Stimulated activated naive CD8-positive, alpha-beta T cell treated with anti-CD3 and anti-CD28 coated beads, Interleukin-15, Interleukin-2, amounts not matched to agents 100 ng/mL and 50 ng/mL, for 24 hours (primary cell): ENCODE data around the gene RYR3.

Experiments
- H3K27ac Mint-ChIP-seq: one replicate; pipeline ENCODE4 v1.8.0; 2021; ENCODE audit warnings: mild to moderate bottlenecking, mixed read lengths
- H3K27me3 Mint-ChIP-seq: one replicate; pipeline ENCODE4 v1.8.0; 2021; ENCODE audit warnings: mixed read lengths
- H3K36me3 Mint-ChIP-seq: one replicate; pipeline ENCODE4 v1.8.0; 2021; ENCODE audit warnings: low read depth, mixed read lengths
- H3K4me1 Mint-ChIP-seq: one replicate; pipeline ENCODE4 v1.8.0; 2021; ENCODE audit warnings: low read depth, mixed read lengths
- H3K4me3 Mint-ChIP-seq: one replicate; pipeline ENCODE4 v1.8.0; 2021; ENCODE audit warnings: mild to moderate bottlenecking, mixed read lengths
- H3K9me3 Mint-ChIP-seq: one replicate; pipeline ENCODE4 v1.8.0; 2021; ENCODE audit warnings: mixed read lengths

Gene RYR3

GRCh38 chr15:33830351-33830750, 519.6 kb downstream of the RYR3 start:
- Mint-ChIP-seq H3K27me3 (peaks cover 12% of the 10 kb centered on the region), H3K4me1 (no peaks in the 10 kb centered on the region), H3K27ac (no peak overlapping the region), H3K9me3 (no peaks in the 10 kb centered on the region), H3K4me3 (no peak overlapping the region), H3K36me3 (no peaks in the 10 kb centered on the region)

GRCh38 chr15:33831646-33832045, 520.9 kb downstream of the RYR3 start:
- no peaks in the 10 kb centered on the region for H3K36me3 Mint-ChIP-seq
- no peaks in the 10 kb centered on the region for H3K4me1 Mint-ChIP-seq
- H3K27me3 Mint-ChIP-seq, result peaks cover 5% of the 10 kb centered on the region
- H3K9me3 Mint-ChIP-seq, result no peaks in the 10 kb centered on the region
- no peak overlapping the region for H3K4me3 Mint-ChIP-seq
- no peak overlapping the region for H3K27ac Mint-ChIP-seq

- no peaks in the 10 kb centered on the region for H3K4me1 Mint-ChIP-seq
- H3K9me3 Mint-ChIP-seq, result no peaks in the 10 kb centered on the region
- H3K27me3 Mint-ChIP-seq, result peaks cover 9% of the 10 kb centered on the region
- H3K27ac Mint-ChIP-seq, result no peak overlapping the region
- H3K36me3 Mint-ChIP-seq, result no peaks in the 10 kb centered on the region
- no peak overlapping the region for H3K4me3 Mint-ChIP-seq
Observed at GRCh38 chr15:33834892-33835743, 524.4 kb downstream of the RYR3 start.

GRCh38 chr15:33837294-33837693, 526.5 kb downstream of the RYR3 start:
- Mint-ChIP-seq H3K27ac (no peak overlapping the region), H3K36me3 (no peaks in the 10 kb centered on the region), H3K4me3 (no peak overlapping the region), H3K27me3 (peaks cover 15% of the 10 kb centered on the region), H3K9me3 (no peaks in the 10 kb centered on the region), H3K4me1 (no peaks in the 10 kb centered on the region)

GRCh38 chr15:33839540-33839939, 528.8 kb downstream of the RYR3 start:
- Mint-ChIP-seq H3K27me3 (peaks cover 15% of the 10 kb centered on the region), H3K27ac (no peak overlapping the region), H3K9me3 (no peaks in the 10 kb centered on the region), H3K36me3 (no peaks in the 10 kb centered on the region), H3K4me1 (no peaks in the 10 kb centered on the region), H3K4me3 (no peak overlapping the region)

GRCh38 chr15:33840615-33841014, 529.8 kb downstream of the RYR3 start:
- H3K4me1 Mint-ChIP-seq, result no peaks in the 10 kb centered on the region
- H3K27ac Mint-ChIP-seq, result no peak overlapping the region
- H3K9me3 Mint-ChIP-seq, result no peaks in the 10 kb centered on the region
- no peak overlapping the region for H3K4me3 Mint-ChIP-seq
- peaks cover 15% of the 10 kb centered on the region for H3K27me3 Mint-ChIP-seq
- H3K36me3 Mint-ChIP-seq, result no peaks in the 10 kb centered on the region

- no peak overlapping the region for H3K4me3 Mint-ChIP-seq
- H3K4me1 Mint-ChIP-seq, result no peaks in the 10 kb centered on the region
- H3K27ac Mint-ChIP-seq, result no peak overlapping the region
- peaks cover 19% of the 10 kb centered on the region for H3K27me3 Mint-ChIP-seq
- H3K9me3 Mint-ChIP-seq, result no peaks in the 10 kb centered on the region
- H3K36me3 Mint-ChIP-seq, result no peaks in the 10 kb centered on the region
Observed at GRCh38 chr15:33844186-33844585, 533.4 kb downstream of the RYR3 start.

- no peaks in the 10 kb centered on the region for H3K4me1 Mint-ChIP-seq
- peaks cover 15% of the 10 kb centered on the region for H3K27me3 Mint-ChIP-seq
- H3K27ac Mint-ChIP-seq, result no peak overlapping the region
- no peak overlapping the region for H3K4me3 Mint-ChIP-seq
- H3K36me3 Mint-ChIP-seq, result no peaks in the 10 kb centered on the region
- no peaks in the 10 kb centered on the region for H3K9me3 Mint-ChIP-seq
Observed at GRCh38 chr15:33844597-33844996, 533.8 kb downstream of the RYR3 start.

- Mint-ChIP-seq H3K4me3 (no peak overlapping the region), H3K9me3 (no peaks in the 10 kb centered on the region), H3K4me1 (no peaks in the 10 kb centered on the region), H3K27ac (no peak overlapping the region), H3K36me3 (no peaks in the 10 kb centered on the region), H3K27me3 (peaks cover 4% of the 10 kb centered on the region)
Observed at GRCh38 chr15:33846142-33846541, 535.4 kb downstream of the RYR3 start.

- no peaks in the 10 kb centered on the region for H3K4me1 Mint-ChIP-seq
- H3K4me3 Mint-ChIP-seq, result no peak overlapping the region
- H3K9me3 Mint-ChIP-seq, result no peaks in the 10 kb centered on the region
- H3K36me3 Mint-ChIP-seq, result no peaks in the 10 kb centered on the region
- no peak overlapping the region for H3K27ac Mint-ChIP-seq
- peaks cover 4% of the 10 kb centered on the region for H3K27me3 Mint-ChIP-seq
Observed at GRCh38 chr15:33846862-33847261, 536.1 kb downstream of the RYR3 start.

GRCh38 chr15:33848011-33848410, 537.2 kb downstream of the RYR3 start:
- Mint-ChIP-seq H3K4me3 (no peak overlapping the region), H3K36me3 (no peaks in the 10 kb centered on the region), H3K27ac (no peak overlapping the region), H3K27me3 (peaks cover 4% of the 10 kb centered on the region), H3K9me3 (no peaks in the 10 kb centered on the region), H3K4me1 (no peaks in the 10 kb centered on the region)

- Mint-ChIP-seq H3K27ac (no peak overlapping the region), H3K27me3 (peaks cover 4% of the 10 kb centered on the region)
Observed at GRCh38 chr15:33851079-33851478, 540.3 kb downstream of the RYR3 start.

GRCh38 chr15:33852094-33852493, 541.3 kb downstream of the RYR3 start:
- no peak overlapping the region for H3K27ac Mint-ChIP-seq
- no peak overlapping the region for H3K4me3 Mint-ChIP-seq
- H3K9me3 Mint-ChIP-seq, result no peaks in the 10 kb centered on the region
- H3K36me3 Mint-ChIP-seq, result no peaks in the 10 kb centered on the region
- no peaks in the 10 kb centered on the region for H3K27me3 Mint-ChIP-seq
- H3K4me1 Mint-ChIP-seq, result no peaks in the 10 kb centered on the region

More at GRCh38 chr15:33851079-33851478, 540.3 kb downstream of the RYR3 start:
- Mint-ChIP-seq H3K9me3 (no peaks in the 10 kb centered on the region), H3K4me1 (no peaks in the 10 kb centered on the region), H3K36me3 (no peaks in the 10 kb centered on the region), H3K4me3 (no peak overlapping the region)

GRCh38 chr15:33852570-33852969, 541.8 kb downstream of the RYR3 start:
- Mint-ChIP-seq H3K4me3 (no peak overlapping the region), H3K27me3 (no peaks in the 10 kb centered on the region), H3K9me3 (no peaks in the 10 kb centered on the region), H3K4me1 (no peaks in the 10 kb centered on the region), H3K27ac (no peak overlapping the region), H3K36me3 (no peaks in the 10 kb centered on the region)

- no peaks in the 10 kb centered on the region for H3K9me3 Mint-ChIP-seq
- no peaks in the 10 kb centered on the region for H3K4me1 Mint-ChIP-seq
- no peak overlapping the region for H3K27ac Mint-ChIP-seq
- no peaks in the 10 kb centered on the region for H3K36me3 Mint-ChIP-seq
- no peak overlapping the region for H3K4me3 Mint-ChIP-seq
- no peaks in the 10 kb centered on the region for H3K27me3 Mint-ChIP-seq
Observed at GRCh38 chr15:33857726-33858125, 547.0 kb downstream of the RYR3 start.

GRCh38 chr15:33858836-33859235, 548.1 kb downstream of the RYR3 start:
- Mint-ChIP-seq H3K4me3 (no peak overlapping the region), H3K4me1 (no peaks in the 10 kb centered on the region), H3K9me3 (no peaks in the 10 kb centered on the region), H3K36me3 (peaks cover 6% of the 10 kb centered on the region), H3K27ac (no peak overlapping the region), H3K27me3 (no peaks in the 10 kb centered on the region)
